MCF 10A (cell line): ENCODE measurements around the gene FCHSD2. TPM values are rescaled to one million over a fixed set of nuclear protein-coding genes. Genes with fewer than 3 reads are reported as not detected.
"Not testable (repeated sequence)": the region's sequence is repeated elsewhere in the genome, so short reads cannot be mapped to it uniquely, and the experiment has no call there.

Experiments used
- BruUV-seq: library from RNA; stranded (reverse); fragments of 400-500 nt; replicated peaks from 2 replicates; lab custom pipeline; 2021; lab: Mats Ljungman, UMichigan
- CTCF ChIA-PET: fragments of 300-600 bp; sonication (Branson Sonifier 250); formaldehyde crosslinking; extraction: SDS; loops from one replicate; lab custom pipeline; 2021; ENCODE audit warnings: antibody characterized with exemption, inconsistent platforms; lab: Yijun Ruan, JAX
- POLR2A ChIA-PET: fragments of 300-600, 350-650 bp; sonication (Branson Sonifier 250); formaldehyde crosslinking; extraction: SDS; loops from one replicate; lab custom pipeline; 2020; ENCODE audit warnings: antibody characterized with exemption, inconsistent platforms; lab: Yijun Ruan, JAX
- DNase-seq: peaks from one replicate; pipeline ENCODE4 v3.0.0-alpha.2; 2018; ENCODE audit not compliant: unreplicated experiment
- H3K27ac Mint-ChIP-seq: one replicate; pipeline ENCODE4 v1.8.0; 2022; ENCODE audit warnings: mild to moderate bottlenecking, low read depth, mixed read lengths; ENCODE audit not compliant: unreplicated experiment
- H3K27me3 Mint-ChIP-seq: one replicate; pipeline ENCODE4 v1.8.0; 2022; ENCODE audit warnings: mixed read lengths; ENCODE audit not compliant: insufficient read depth, unreplicated experiment
- H3K36me3 Mint-ChIP-seq: one replicate; pipeline ENCODE4 v1.8.0; 2022; ENCODE audit warnings: mild to moderate bottlenecking, moderate library complexity, mixed read lengths; ENCODE audit not compliant: insufficient read depth, unreplicated experiment
- H3K4me1 Mint-ChIP-seq: one replicate; pipeline ENCODE4 v1.8.0; 2022; ENCODE audit warnings: mixed read lengths; ENCODE audit not compliant: insufficient read depth, unreplicated experiment
- H3K4me3 Mint-ChIP-seq: one replicate; pipeline ENCODE4 v1.8.0; 2022; ENCODE audit warnings: mild to moderate bottlenecking, moderate library complexity, mixed read lengths; ENCODE audit not compliant: unreplicated experiment
- H3K9me3 Mint-ChIP-seq: one replicate; pipeline ENCODE4 v1.8.0; 2022; ENCODE audit warnings: mixed read lengths; ENCODE audit not compliant: unreplicated experiment
- intact Hi-C: fragments of 100-400 bp; cut with micrococcal nuclease; formaldehyde crosslinking; loops from 2 replicates; pipeline ENCODE4 v1.14.1; 2022
- total RNA-seq: library from RNA; stranded (reverse); gene quantifications from 2 replicates; pipeline ENCODE4 v1.2.3, GENCODE V29; 2022
- TF ChIP-seq, protein P1 (sequence below): fragments of 200-600 bp; IDR thresholded peaks from one replicate; pipeline ENCODE4 v1.8.0; 2022; ENCODE audit warnings: antibody characterized with exemption, mild to moderate bottlenecking; ENCODE audit not compliant: unreplicated experiment

FCHSD2 gene
- total RNA-seq, 1 experiment from 2014 or later: 12.8 TPM

DNA sequence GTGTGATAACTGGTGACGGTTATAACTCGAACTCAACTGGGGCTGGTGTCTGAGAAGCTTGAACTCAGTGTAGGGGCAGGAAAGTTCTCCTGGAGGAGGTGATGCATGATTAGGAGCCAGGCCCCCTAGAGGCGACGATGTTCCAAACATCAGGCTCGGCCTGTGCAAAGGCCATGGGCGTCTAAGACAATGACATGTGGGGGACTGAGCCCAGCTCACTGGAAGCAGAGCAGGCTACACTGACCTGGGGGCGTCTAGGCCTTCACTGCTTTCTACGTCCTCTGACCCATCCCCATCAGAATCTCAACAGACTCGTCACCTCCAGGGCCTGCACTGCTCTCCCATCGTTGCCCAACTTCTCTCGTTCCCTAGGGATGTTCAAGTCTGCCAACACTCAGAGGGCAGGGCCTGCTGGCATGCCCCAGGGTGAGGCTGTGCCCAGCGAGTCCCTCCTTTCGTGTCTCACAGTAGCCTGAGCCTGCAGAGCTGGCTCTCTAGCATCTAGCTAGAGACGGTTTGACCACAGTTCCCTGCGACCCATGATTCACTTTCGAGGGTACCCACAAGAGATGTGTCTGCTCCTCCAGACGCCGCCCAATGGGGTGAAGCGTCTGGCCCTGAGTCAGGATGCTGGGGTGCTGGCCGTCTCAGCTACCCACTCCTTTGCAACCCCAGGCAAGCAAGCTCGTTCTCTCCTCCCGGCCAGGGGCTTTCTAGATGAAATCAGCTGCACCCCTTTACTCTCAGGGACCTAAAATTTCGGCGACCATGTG, 329.0 kb downstream of the FCHSD2 start:
- TF ChIP-seq, protein P1, sequence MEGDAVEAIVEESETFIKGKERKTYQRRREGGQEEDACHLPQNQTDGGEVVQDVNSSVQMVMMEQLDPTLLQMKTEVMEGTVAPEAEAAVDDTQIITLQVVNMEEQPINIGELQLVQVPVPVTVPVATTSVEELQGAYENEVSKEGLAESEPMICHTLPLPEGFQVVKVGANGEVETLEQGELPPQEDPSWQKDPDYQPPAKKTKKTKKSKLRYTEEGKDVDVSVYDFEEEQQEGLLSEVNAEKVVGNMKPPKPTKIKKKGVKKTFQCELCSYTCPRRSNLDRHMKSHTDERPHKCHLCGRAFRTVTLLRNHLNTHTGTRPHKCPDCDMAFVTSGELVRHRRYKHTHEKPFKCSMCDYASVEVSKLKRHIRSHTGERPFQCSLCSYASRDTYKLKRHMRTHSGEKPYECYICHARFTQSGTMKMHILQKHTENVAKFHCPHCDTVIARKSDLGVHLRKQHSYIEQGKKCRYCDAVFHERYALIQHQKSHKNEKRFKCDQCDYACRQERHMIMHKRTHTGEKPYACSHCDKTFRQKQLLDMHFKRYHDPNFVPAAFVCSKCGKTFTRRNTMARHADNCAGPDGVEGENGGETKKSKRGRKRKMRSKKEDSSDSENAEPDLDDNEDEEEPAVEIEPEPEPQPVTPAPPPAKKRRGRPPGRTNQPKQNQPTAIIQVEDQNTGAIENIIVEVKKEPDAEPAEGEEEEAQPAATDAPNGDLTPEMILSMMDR: peak; percentile 71
- CTCF ChIA-PET: interaction anchor here (0.6 to 3.1 kb wide), 13 partner anchors 19 to 763 kb away, joined by 3 to 17 read pairs (median 4); partner anchors contain the start of gene STARD10
- peak; percentile 91 for DNase-seq
- BruUV-seq: TSS peak; percentile 63
- Mint-ChIP-seq H3K4me1 (peaks cover 26% of the 10 kb centered on the region), H3K27me3 (no peaks in the 10 kb centered on the region), H3K36me3 (peaks cover 33% of the 10 kb centered on the region), H3K9me3 (no peaks in the 10 kb centered on the region), H3K27ac (peak overlapping the region; percentile 98), H3K4me3 (peak overlapping the region; percentile 100)
- POLR2A ChIA-PET: interaction anchor here (0.7 to 2.8 kb wide), 10 partner anchors 8 to 329 kb away, joined by 3 to 26 read pairs (median 4); partner anchors contain the start of genes FCHSD2 and STARD10
- intact Hi-C loops: loop anchor here (1.0 kb wide), 2 partner anchors 18 to 88 kb away; no protein-coding TSS in a partner anchor

DNA sequence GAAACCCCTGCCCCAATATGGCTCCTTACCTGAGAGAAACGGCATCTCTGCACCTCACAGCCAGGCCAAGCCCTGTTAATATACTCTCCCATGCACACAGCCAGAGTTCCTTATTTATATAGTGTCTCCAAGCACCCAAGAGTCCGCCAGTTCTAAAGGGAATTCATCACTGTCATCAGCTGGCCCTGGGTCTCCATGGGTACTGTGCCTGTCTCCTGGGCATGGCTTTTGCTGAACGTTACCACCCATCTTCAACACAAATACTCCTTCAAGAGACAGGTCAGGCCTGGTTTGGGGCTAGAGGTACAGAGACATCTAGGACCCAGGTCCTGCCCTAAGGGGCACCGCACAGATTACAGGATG, 329.5 kb downstream of the FCHSD2 start:
- peaks cover 26% of the 10 kb centered on the region for H3K4me1 Mint-ChIP-seq
- peak; percentile 44 for DNase-seq
- intact Hi-C loops: no loop called here
- no peaks in the 10 kb centered on the region for H3K9me3 Mint-ChIP-seq
- peak overlapping the region; percentile 98 for H3K27ac Mint-ChIP-seq
- peak overlapping the region; percentile 100 for H3K4me3 Mint-ChIP-seq
- ChIA-PET POLR2A (interaction anchor here (0.6 to 2.8 kb wide), 9 partner anchors 9 to 329 kb away, joined by 3 to 26 read pairs (median 5); partner anchors contain the start of genes FCHSD2 and STARD10), CTCF (interaction anchor here (0.9 to 3.1 kb wide), 8 partner anchors 18 to 497 kb away, joined by 3 to 17 read pairs (median 4); partner anchors contain the start of gene STARD10)
- TF ChIP-seq, protein P1: no peak
- H3K36me3 Mint-ChIP-seq: peaks cover 35% of the 10 kb centered on the region
- no peaks in the 10 kb centered on the region for H3K27me3 Mint-ChIP-seq
- no TSS peak for BruUV-seq

DNA sequence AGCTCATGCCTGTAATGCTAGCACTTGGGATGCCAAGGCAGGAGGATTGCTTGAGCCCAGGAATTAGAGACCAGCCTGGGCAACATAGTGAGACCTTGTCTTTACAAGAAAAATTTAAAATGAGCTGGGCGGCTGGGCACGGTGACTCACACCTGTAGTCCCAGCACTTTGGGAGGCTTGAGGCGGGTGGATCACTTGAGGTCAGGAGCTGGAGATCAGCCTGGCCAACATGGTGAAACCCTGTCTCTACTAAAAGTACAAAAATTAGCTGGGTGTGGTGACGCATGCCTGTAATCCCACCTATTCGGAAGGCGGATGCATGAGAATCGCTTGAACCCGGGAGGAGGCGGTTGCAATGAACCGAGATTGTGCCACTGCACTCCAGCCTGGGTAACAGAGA, 330.4 kb downstream of the FCHSD2 start:
- Mint-ChIP-seq H3K4me1 (peaks cover 26% of the 10 kb centered on the region), H3K36me3 (peaks cover 35% of the 10 kb centered on the region), H3K4me3 (peak overlapping the region; percentile 64), H3K27ac (peak overlapping the region; percentile 98)
- H3K27me3 Mint-ChIP-seq, H3K9me3 Mint-ChIP-seq, intact Hi-C loops, BruUV-seq, DNase-seq: not testable (repeated sequence)
- POLR2A ChIA-PET: interaction anchor here (0.7 to 2.8 kb wide), 2 partner anchors 18 to 87 kb away, joined by 5 to 26 read pairs; partner anchors contain the start of gene STARD10
- CTCF ChIA-PET: interaction anchor here (0.6 to 3.1 kb wide), 5 partner anchors 13 to 227 kb away, joined by 3 to 17 read pairs (median 3); partner anchors contain the start of gene STARD10

DNA sequence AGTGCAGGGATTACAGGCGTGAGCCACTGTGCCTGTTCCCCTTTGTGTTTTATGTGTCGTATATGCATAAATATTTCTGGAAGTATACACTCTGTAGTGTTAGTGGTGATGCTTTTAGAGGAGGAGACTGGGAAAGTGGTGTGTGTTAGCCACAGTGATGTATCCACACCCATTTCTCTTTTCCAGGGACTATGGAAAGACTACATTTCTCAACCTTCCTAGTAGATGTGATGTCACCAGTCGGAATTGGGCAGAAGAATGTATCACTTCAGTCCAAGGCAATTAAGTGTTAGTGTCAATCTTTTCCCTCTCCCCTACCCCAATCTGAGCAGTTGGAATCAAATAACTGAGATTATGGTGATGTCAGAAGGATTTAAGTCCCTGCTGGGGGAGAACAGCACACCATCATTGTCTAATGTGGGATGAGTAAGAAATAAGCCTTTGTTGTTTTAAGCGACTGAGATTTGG, 333.8 kb downstream of the FCHSD2 start:
- H3K27ac Mint-ChIP-seq: no peak overlapping the region
- ChIA-PET CTCF (interaction anchor here (1.2 to 2.1 kb wide), 2 partner anchors 14 to 15 kb away, joined by 4 to 11 read pairs; partner anchors contain the start of gene STARD10), POLR2A (interaction anchor here (0.7 kb wide), 1 partner anchor 26 kb away, joined by 3 read pairs; no protein-coding TSS in a partner anchor)
- no peak overlapping the region for H3K4me3 Mint-ChIP-seq
- no TSS peak for BruUV-seq
- peaks cover 35% of the 10 kb centered on the region for H3K36me3 Mint-ChIP-seq
- no peak for DNase-seq
- TF ChIP-seq, protein P1: no peak
- no peaks in the 10 kb centered on the region for H3K9me3 Mint-ChIP-seq
- H3K27me3 Mint-ChIP-seq: no peaks in the 10 kb centered on the region
- H3K4me1 Mint-ChIP-seq: peaks cover 16% of the 10 kb centered on the region
- intact Hi-C loops: no loop called here
